ENCODE results near the gene PTPN4.
A peak's percentile ranks its signal among the peaks of the same experiment; 100 is the strongest.
"Not testable (repeated sequence)": the region's sequence is repeated elsewhere in the genome, so short reads cannot be mapped to it uniquely, and the experiment has no call there.

PTPN4 gene

GRCh38 chr2:119958670-119959268 is 199.0 kb downstream of the PTPN4 start:
- DNase-seq: no peak

GRCh38 chr2:119960821-119961220 is 201.1 kb downstream of the PTPN4 start:
- no peak for DNase-seq

- no peak for DNase-seq
Observed at GRCh38 chr2:119981896-119982295, 222.2 kb downstream of the PTPN4 start.

DNA sequence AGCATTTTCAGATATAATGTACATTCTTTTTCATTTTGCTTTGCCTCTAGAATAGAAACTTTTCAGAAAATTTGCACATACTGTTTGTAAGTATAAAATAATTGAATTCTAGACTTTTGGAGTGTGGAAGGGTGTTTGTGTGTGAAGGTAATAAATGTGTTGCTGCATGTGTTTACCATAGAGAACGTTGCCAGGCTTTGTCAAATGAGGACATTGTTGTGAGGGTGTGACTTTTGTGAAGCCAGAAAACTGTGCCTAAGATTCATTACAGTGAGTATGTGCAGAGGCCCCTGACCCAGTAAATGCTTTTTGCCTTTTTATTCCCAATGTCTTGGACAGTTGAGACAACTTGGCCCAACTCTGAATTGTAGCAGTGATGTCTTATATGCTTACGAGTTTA is 222.8 kb downstream of the PTPN4 start:
- no peak for DNase-seq

DNA sequence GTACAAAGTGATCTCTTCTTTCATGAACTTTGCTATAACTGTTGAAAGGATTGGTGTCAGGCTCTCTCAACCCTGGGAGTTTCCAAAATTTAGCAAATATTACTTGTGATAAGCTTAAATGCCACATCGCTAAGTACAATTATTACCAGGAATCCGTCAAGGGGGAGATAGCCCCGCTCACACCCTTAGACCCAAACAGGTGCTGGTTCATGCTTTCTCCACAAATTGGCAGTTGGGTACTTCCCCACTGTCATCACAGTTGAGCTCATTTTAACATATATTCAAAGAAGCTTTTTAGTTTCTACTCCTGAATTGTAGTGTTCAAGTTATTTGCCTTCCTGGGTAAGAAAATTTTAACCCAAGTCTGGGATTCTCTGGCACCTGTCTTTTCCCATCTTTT is 223.4 kb downstream of the PTPN4 start:
- no peak for DNase-seq

DNA sequence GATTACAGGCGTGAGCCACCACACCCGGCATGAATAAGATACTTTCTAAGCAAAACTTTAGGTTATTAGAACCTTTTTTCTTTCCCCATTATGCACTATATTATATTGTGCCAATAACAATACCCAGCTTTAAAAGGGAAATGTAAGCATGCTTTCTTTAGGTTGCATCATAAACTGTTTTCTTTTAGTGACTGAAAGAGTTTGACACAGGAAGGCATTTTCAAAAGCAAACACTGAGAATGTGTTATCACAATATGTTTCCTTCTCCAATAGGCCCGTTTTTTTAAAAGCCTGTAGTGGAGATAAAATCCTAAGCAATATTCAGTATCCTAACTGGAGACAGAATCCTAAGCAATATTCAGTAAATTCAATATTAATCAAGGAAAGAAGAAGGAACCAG is 236.4 kb downstream of the PTPN4 start:
- no peak for DNase-seq

DNA sequence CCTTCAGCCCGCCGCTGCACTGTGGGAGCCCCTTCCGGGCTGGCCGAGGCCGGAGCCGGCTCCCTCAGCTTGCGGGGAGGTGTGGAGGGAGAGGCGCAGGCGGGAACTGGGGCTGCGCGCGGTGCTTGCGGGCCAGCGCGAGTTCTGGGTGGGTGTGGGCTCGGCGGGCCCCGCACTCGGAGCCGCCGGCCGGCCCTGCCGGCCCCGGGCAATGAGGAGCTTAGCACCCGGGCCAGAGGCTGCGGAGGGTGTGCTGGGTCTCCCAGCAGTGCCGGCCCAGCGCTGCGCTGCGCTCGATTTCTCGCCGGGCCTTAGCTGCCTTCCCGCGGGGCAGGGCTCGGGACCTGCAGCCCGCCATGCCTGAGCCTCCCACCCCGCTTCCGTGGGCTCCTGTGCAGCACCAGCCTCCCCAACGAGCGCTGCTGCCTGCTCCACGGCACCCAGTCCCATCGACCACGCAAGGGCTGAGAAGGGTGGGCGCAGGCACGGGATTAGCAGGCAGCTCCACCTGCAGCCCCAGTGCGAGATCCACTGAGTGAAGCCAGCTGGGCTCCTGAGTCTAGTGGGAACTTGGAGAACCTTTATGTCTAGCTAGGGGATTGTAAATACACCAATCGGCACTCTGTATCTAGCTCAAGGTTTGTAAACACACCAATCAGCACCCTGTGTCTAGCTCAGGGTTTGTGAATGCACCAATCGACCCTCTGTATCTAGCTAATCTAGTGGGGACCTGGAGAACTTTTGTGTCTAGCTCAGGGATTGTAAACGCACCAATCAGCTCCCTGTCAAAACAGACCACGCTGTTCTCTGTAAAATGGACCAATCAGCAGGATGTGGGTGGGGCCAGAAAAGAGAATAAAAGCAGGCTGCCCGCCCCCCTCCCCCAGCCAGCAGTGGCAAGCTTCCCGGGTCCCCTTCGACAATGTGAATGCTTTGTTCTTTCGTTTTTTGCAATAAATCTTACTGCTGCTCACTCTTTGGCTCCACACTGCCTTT is 237.5 kb downstream of the PTPN4 start:
- not testable (repeated sequence) for DNase-seq

DNA sequence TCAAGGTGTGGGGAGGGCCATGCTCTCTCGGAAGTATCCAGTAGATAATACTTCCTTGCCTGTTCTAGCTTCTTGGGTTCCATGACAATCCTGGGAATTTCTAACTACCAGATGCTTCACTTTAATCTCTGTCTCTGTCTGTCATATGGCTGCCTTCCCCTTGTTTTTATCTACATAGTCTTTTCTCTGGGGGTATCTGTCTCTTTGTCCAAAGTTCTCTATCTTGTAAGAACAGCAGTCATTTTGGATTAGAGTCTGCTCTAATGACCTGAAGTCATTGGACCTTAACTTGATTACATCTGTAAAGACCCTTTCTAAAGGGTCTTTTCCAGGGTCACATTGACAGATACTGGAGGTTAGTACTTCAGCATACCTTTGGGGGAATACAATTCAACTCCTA is 241.7 kb downstream of the PTPN4 start:
- DNase-seq: no peak

GRCh38 chr2:120004254-120004653 is 244.5 kb downstream of the PTPN4 start:
- no peak for DNase-seq

DNA sequence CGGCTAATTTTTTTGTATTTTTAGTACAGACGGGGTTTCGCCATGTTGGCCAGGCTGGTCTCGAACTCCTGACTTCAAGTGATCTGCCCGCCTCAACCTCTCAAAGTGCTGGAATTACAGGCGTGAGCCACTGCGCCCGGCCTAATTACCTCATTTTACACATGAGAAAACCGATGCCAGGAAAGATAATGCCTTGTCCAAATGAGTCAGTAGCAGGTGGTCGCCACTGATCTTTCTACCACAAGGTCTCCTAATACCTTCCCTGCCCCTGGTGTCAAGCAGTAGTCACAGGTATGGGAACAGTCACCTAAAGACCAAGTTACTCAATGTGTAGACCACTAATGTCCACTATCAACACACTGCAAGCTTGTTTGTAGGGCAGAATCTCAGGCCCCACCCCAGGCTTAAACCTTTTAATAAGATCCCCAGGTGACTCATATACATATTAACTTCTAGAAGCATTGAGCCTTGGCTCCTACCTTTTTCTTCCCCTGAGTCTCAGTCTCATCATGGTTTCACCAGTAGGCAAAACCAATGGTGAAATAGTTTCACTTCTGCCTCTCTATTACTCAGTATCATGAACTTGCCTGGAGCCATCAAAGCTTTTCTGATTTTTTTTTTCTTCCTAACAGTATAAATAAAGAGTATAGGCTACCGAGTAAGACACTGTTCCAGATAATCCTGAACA is 246.3 kb downstream of the PTPN4 start:
- DNase-seq: peak; percentile 20 to 26

- no peak for DNase-seq
Observed at GRCh38 chr2:120007851-120008250, 248.1 kb downstream of the PTPN4 start.

DNA sequence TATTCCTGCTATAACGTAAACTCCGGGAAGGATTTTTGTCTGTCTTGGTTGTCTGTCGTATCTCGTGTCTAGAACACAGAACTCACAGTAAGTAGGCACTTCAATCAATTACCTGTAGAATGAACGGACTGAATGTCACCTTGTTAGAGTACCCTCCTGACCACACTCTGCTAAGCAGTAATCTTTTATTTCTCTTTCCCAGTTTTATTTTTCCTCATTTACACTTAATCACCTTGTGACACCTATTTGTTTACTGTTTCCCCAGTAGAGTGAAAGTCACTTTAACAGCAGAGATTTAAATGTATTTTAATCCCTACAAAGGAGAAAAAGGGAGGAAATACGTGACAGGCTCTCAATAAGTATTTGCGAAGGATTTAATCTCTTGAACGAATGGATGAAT is 252.6 kb downstream of the PTPN4 start:
- DNase-seq: no peak

GRCh38 chr2:120012771-120013596 is 253.3 kb downstream of the PTPN4 start, which contains the start of gene EPB41L5:
EPB41L5 (plus strand) TSS chr2:120013077; CDS start chr2:120019085, 6,008 bp downstream.
- peak; percentile 78 to 88 for DNase-seq

GRCh38 chr2:120013597-120014223 is 254.0 kb downstream of the PTPN4 start:
- DNase-seq: no peak

DNA sequence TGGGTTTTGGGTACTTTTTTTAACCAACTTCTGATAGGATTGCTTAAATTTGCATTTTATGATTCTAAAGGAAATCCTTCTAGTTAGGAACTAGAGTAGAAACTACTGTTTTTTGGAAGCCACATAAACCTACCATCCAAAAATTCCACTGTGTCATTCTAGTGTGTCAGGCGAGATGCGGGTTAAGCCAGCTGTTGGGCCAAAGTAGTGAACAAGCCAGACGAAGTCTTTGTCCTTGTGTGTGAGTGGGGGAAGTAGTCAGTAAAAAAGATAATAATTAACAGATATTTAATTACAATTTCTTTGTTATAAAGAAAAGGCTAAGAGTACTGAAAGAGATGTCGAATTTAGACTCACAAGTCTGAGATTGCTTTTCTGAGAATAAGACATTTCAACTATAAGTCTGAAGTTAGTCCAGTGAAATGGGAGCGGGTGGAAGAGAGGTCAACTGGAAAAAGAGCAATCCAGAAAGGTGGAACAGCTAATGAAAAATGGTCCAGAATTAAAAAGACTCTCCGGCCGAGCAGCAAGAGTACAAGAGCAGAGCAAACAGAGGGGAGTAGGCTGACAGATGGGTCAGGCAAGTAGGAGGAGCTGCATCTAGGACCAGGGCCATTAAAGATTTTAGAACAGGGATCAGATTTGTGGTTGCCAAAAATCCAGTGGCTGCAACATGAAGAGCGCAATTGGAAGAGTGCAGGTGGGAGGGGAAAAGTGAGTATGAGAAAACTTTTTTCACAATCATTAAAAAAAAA is 254.7 kb downstream of the PTPN4 start:
- no peak for DNase-seq

GRCh38 chr2:120016800-120017199 is 257.1 kb downstream of the PTPN4 start:
- DNase-seq: no peak

DNA sequence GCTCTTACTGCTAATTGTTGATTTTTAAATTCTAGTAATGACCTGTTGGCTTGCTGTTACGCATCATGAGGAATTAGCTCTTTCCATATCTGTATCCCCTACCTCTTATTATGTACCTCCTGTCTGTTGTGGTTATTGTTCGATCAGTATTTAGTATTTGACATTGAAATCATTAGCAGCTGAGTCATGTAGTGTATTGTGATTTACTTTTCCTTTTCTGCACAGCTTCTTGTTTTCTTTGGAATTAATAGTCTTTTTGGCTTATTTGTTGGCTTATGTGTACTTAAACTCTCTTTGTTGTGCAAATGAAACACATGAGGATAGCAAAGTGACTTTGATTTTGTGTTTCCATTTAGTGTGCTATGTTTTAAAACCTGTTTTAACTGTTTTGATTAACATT is 257.5 kb downstream of the PTPN4 start:
- DNase-seq: no peak

GRCh38 chr2:120018549-120018948 is 258.8 kb downstream of the PTPN4 start:
- DNase-seq: no peak

DNA sequence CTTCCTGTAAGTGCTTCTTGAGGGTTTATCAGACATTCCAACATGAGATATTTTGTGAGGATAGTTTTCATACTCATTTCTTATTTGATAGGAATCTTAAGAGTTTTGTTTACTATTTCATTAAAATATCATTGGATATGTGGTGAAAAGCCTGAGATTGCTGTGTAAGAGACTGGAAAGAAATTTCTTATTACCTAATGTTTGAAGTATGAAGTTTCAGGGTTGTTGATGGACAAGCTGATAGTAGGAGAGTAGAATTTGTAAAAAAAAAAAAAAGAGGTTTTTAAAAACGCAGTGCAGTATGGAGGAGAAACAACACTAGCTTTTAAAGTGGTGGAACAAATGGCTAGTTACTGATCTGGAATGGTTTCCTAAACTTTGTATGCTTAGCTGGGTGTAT is 260.8 kb downstream of the PTPN4 start:
- no peak for DNase-seq

- not testable (repeated sequence) for DNase-seq
Observed at GRCh38 chr2:120022505-120022904, 262.8 kb downstream of the PTPN4 start.

GRCh38 chr2:120026890-120027289 is 267.2 kb downstream of the PTPN4 start:
- no peak for DNase-seq
